Thoracic aorta (tissue), 2 donors: ENCODE results near the gene ST6GALNAC3. TPM values are rescaled to one million over a fixed set of nuclear protein-coding genes. Genes with fewer than 3 reads are reported as not detected.
"Not testable (repeated sequence)": the region's sequence is repeated elsewhere in the genome, so short reads cannot be mapped to it uniquely, and the experiment has no call there.

Experiments used
- ATAC-seq: fragments of 150-250 bp; one replicate; pipeline ENCODE4 v1.8.0; 2017; ENCODE audit warnings: low read depth; ENCODE audit not compliant: insufficient number of reproducible peaks, low FRiP score
- DNase-seq: peaks from one replicate; pipeline ENCODE4 v3.0.0-alpha.2; 2020; ENCODE audit warnings: low spot score
- H3K27ac ChIP-seq, 2 donors: fragments of 200-600 bp; sonication (generic); 1 replicate in 1 of 2; 2 replicates in 1 of 2; pipeline ENCODE4 v1.5.1; 2016; ENCODE audit warnings: mild to moderate bottlenecking in 2 of 2, moderate library complexity in 2 of 2
- H3K27me3 ChIP-seq: fragments of 200-600 bp; sonication (generic); replicated peaks from 2 replicates; pipeline ENCODE4 v1.6.0; 2016; ENCODE audit warnings: mild to moderate bottlenecking; ENCODE audit not compliant: insufficient read depth
- H3K36me3 ChIP-seq: fragments of 200-600 bp; sonication (generic); one replicate; pipeline ENCODE4 v1.5.1; 2016
- H3K4me1 ChIP-seq, 2 donors: fragments of 200-600 bp; sonication (generic); 1 replicate in 1 of 2; 2 replicates in 1 of 2; pipeline versions ENCODE4 v1.5.1 to v1.6.0; 2016; ENCODE audit warnings: low read depth in 2 of 2, mild to moderate bottlenecking in 1 of 2; ENCODE audit not compliant: control insufficient read depth in 1 of 2
- H3K4me3 ChIP-seq: fragments of 200-600 bp; sonication (generic); 2 replicates; pipeline ENCODE4 v1.5.1; 2016; ENCODE audit warnings: mild to moderate bottlenecking
- H3K9me3 ChIP-seq: fragments of 200-600 bp; sonication (generic); 2 replicates; pipeline ENCODE4 v1.5.1; 2016
- total RNA-seq, 2 donors: library from RNA; depleted of rRNA; stranded (reverse); fragments of >200 nt; gene quantifications; one replicate each; pipeline versions ENCODE4 v1.1.0 to v1.2.3, GENCODE V29; 2016
- TF ChIP-seq, protein P1 (sequence below): fragments of 200-600 bp; sonication (generic); IDR thresholded peaks from one replicate; pipeline ENCODE4 v1.5.1; 2019; ENCODE audit warnings: antibody characterized with exemption

The ST6GALNAC3 gene
- total RNA-seq, 2 donors from 2014 or later: 1.4 to 9.5 TPM

DNA sequence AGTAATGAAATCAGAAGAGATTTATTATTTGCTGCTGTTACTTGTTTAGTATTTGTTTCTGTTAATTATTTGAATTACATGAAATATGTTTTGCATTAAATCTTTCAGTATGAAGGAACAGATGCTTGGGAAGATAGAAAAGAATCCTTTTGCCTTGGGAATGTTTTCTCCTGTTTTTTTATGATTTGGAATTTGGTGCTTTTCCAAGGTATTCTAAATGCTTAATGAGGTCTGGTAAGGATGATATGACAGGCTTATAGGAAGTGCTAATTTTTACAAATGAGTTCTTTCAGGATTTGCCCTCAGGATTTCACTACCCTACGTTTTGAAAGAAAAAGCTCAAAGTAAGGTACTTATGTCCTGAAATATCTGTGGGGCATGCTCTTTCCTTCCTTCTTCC is 25.6 kb upstream of the ST6GALNAC3 start:
- Histone ChIP-seq H3K4me3 (no peak overlapping the region), H3K27ac (no peak overlapping the region), H3K27me3 (no peaks in the 10 kb centered on the region), H3K4me1 (no peaks in the 10 kb centered on the region), H3K9me3 (no peaks in the 10 kb centered on the region), H3K36me3 (no peaks in the 10 kb centered on the region)
- ATAC-seq: no peak
- TF ChIP-seq, protein P1, sequence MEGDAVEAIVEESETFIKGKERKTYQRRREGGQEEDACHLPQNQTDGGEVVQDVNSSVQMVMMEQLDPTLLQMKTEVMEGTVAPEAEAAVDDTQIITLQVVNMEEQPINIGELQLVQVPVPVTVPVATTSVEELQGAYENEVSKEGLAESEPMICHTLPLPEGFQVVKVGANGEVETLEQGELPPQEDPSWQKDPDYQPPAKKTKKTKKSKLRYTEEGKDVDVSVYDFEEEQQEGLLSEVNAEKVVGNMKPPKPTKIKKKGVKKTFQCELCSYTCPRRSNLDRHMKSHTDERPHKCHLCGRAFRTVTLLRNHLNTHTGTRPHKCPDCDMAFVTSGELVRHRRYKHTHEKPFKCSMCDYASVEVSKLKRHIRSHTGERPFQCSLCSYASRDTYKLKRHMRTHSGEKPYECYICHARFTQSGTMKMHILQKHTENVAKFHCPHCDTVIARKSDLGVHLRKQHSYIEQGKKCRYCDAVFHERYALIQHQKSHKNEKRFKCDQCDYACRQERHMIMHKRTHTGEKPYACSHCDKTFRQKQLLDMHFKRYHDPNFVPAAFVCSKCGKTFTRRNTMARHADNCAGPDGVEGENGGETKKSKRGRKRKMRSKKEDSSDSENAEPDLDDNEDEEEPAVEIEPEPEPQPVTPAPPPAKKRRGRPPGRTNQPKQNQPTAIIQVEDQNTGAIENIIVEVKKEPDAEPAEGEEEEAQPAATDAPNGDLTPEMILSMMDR: no peak
- no peak for DNase-seq

- Histone ChIP-seq H3K4me3 (no peak overlapping the region), H3K27me3 (no peaks in the 10 kb centered on the region), H3K9me3 (no peaks in the 10 kb centered on the region), H3K27ac (no peak overlapping the region), H3K4me1 (no peaks in the 10 kb centered on the region), H3K36me3 (no peaks in the 10 kb centered on the region)
- DNase-seq: no peak
- ATAC-seq: no peak
- TF ChIP-seq, protein P1: no peak
These were observed 25.0 kb upstream of the ST6GALNAC3 start for GRCh38 chr1:76049498-76049897.

DNA sequence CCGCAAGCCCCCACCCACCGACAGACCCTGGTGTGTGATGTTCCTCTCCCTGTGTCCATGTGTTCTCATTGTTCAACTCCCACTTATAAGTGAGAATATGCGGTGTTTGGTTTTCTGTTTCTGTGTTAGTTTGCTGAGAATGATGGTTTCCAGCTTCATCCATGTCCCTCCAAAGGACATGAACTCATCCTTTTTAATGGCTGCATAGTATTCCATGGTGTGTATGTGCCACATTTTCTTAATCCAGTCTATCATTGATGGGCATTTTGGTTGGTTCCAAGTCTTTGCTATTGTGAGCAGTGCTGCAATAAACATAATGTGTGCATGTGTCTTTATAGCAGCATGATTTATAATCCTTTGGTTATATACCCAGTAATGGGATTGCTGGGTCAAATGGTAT is 24.5 kb upstream of the ST6GALNAC3 start:
- not testable (repeated sequence) for ATAC-seq, H3K36me3 ChIP-seq

GRCh38 chr1:76053021-76053420 is 21.5 kb upstream of the ST6GALNAC3 start:
- TF ChIP-seq, protein P1: no peak
- Histone ChIP-seq H3K27me3 (no peaks in the 10 kb centered on the region), H3K4me3 (no peak overlapping the region), H3K9me3 (no peaks in the 10 kb centered on the region), H3K4me1 (no peaks in the 10 kb centered on the region), H3K36me3 (no peaks in the 10 kb centered on the region), H3K27ac (no peak overlapping the region)
- ATAC-seq: no peak
- DNase-seq: no peak

More for the DNA sequence above, 24.5 kb upstream of the ST6GALNAC3 start:
- not testable (repeated sequence) for H3K9me3 ChIP-seq, H3K4me3 ChIP-seq, H3K27ac ChIP-seq, DNase-seq, H3K4me1 ChIP-seq, H3K27me3 ChIP-seq

- TF ChIP-seq, protein P1: no peak
- H3K4me1 ChIP-seq: no peaks in the 10 kb centered on the region
- ATAC-seq (no peak), DNase-seq (no peak)
- H3K4me3 ChIP-seq: no peak overlapping the region
- H3K27me3 ChIP-seq: no peaks in the 10 kb centered on the region
- H3K27ac ChIP-seq: no peak overlapping the region
- no peaks in the 10 kb centered on the region for H3K36me3 ChIP-seq
- no peaks in the 10 kb centered on the region for H3K9me3 ChIP-seq
These were observed 20.2 kb upstream of the ST6GALNAC3 start for GRCh38 chr1:76054359-76054758.

DNA sequence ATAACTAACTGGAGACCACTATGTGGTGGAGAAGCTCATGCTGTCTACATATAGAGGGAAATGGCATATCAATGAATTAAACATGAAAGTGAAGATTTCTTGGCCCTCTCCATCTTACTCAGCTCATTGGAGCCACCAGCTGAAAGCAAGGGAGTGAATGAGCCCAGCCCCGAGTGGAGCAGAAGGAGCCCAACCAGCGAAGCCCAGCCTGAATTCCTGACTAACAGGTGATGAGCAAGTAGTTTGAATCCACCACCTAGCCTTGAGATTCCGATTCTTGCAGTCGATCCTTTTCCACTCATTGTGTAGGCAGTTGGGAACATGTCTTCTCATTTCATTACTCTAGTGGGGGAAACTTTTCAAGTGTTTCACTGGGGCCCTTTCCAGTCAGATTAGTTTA is 18.6 kb upstream of the ST6GALNAC3 start:
- no peak for DNase-seq
- H3K4me3 ChIP-seq: no peak overlapping the region
- no peaks in the 10 kb centered on the region for H3K27me3 ChIP-seq
- H3K9me3 ChIP-seq: no peaks in the 10 kb centered on the region
- no peak overlapping the region for H3K27ac ChIP-seq
- no peaks in the 10 kb centered on the region for H3K4me1 ChIP-seq
- TF ChIP-seq, protein P1: no peak
- ATAC-seq: no peak
- no peaks in the 10 kb centered on the region for H3K36me3 ChIP-seq
